Tibial artery (tissue), 4 donors: ENCODE data around the gene ASAH2.

Experiments used
- DNase-seq, 2 donors: peaks; one replicate each; pipeline ENCODE4 v3.0.0-alpha.2; 2019
- H3K27ac ChIP-seq, 2 donors: fragments of 200-600 bp; sonication (generic) in 1 of 2; 1 replicate in 1 of 2; 2 replicates in 1 of 2; pipeline ENCODE4 v1.5.1; 2018 to 2019; ENCODE audit warnings: mild to moderate bottlenecking in 1 of 2
- H3K27me3 ChIP-seq, 2 donors: fragments of 200-600 bp; sonication (generic) in 1 of 2; one replicate each; pipeline versions ENCODE4 v1.5.1 to v1.6.0; 2016 to 2019
- H3K36me3 ChIP-seq, 3 donors: fragments of 200-600 bp; sonication (generic) in 2 of 3; one replicate each; pipeline ENCODE4 v1.5.1; 2016 to 2019; ENCODE audit warnings: mild to moderate bottlenecking in 2 of 3
- H3K4me1 ChIP-seq, 4 donors: fragments of 200-600 bp; sonication (generic) in 2 of 4; 1 replicate in 3 of 4; 2 replicates in 1 of 4; pipeline ENCODE4 v1.5.1; 2016 to 2019
- H3K4me3 ChIP-seq, 2 donors: fragments of 200-600 bp; sonication (generic) in 1 of 2; 1 replicate in 1 of 2; 2 replicates in 1 of 2; pipeline ENCODE4 v1.5.1; 2018 to 2019; ENCODE audit warnings: mild to moderate bottlenecking in 2 of 2
- H3K9me3 ChIP-seq, 3 donors: fragments of 200-600 bp; sonication (generic) in 1 of 3; one replicate each; pipeline ENCODE4 v1.5.1; 2016 to 2019
- intact Hi-C: fragments of 100-400 bp; cut with DNase I; formaldehyde crosslinking; loops from one replicate; pipeline ENCODE4 v1.15.0; 2023; ENCODE audit warnings: low total_unique reads
- TF ChIP-seq, protein P1 (sequence below), 2 experiments: fragments of 200-600 bp in 1 of 2; fragments of 450-650 bp in 1 of 2; IDR thresholded peaks; one replicate each; pipeline ENCODE4 v1.5.1; 2017 to 2019; ENCODE audit warnings: antibody characterized with exemption in 2 of 2, mild to moderate bottlenecking in 1 of 2, moderate library complexity in 1 of 2

Gene ASAH2

DNA sequence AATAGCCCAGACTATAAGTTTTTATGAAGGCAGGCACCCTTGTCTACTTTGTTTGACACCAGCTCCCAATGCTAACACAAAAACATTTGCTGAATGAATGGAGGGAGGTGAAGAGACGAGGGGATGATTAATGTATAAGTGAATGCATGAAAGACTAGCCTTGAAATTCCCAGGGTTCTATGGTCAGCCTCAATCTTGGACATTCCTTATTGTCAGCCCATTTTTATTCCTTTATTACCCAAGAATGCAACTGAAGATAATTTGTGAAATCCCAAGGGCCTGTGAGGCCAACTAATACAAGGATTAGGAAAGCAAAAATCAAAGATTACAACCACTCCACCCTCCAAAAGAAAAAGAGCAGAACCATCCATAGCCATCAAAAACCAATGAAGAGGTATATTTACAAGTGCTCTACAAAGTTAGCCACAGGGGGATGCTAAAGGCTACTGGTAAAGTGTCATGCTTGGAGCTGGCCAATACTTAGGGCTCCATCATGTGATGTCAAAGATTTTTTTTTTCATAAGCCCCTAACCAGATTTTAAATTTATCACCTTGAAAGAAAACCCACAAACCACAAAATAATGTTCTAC lies 40.0 kb upstream of the ASAH2 start:
- no peak for DNase-seq

DNA sequence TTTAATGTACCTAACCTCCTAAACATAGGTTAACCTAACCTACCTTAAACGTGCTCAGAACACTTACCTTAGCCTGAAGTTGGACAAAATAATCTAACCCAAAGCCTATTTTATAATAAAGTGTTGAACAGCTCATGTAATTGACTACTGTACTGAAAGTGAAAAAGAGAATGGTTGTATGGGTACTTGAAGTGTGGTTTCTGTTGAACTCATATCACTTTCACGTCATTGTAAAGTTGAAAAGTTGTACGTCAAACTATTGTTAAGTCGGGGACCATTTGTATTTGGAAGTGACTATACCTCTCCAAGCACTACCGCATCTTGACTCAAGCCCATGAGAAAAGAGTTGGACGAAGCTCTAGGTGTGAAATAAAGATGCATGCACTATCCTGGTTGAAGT lies 37.9 kb upstream of the ASAH2 start:
- no peaks in the 10 kb centered on the region for H3K36me3 ChIP-seq
- H3K4me3 ChIP-seq, result no peak overlapping the region
- H3K27ac ChIP-seq, result no peak overlapping the region
- DNase-seq, result no peak
- no peaks in the 10 kb centered on the region for H3K9me3 ChIP-seq
- TF ChIP-seq, protein P1, sequence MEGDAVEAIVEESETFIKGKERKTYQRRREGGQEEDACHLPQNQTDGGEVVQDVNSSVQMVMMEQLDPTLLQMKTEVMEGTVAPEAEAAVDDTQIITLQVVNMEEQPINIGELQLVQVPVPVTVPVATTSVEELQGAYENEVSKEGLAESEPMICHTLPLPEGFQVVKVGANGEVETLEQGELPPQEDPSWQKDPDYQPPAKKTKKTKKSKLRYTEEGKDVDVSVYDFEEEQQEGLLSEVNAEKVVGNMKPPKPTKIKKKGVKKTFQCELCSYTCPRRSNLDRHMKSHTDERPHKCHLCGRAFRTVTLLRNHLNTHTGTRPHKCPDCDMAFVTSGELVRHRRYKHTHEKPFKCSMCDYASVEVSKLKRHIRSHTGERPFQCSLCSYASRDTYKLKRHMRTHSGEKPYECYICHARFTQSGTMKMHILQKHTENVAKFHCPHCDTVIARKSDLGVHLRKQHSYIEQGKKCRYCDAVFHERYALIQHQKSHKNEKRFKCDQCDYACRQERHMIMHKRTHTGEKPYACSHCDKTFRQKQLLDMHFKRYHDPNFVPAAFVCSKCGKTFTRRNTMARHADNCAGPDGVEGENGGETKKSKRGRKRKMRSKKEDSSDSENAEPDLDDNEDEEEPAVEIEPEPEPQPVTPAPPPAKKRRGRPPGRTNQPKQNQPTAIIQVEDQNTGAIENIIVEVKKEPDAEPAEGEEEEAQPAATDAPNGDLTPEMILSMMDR (IDR thresholded peaks at IDR 0.05), result no peak
- no peaks in the 10 kb centered on the region for H3K27me3 ChIP-seq
- intact Hi-C loops, result no loop called here
- no peaks in the 10 kb centered on the region for H3K4me1 ChIP-seq

More for the DNA sequence above, 40.0 kb upstream of the ASAH2 start:
- Histone ChIP-seq H3K27ac (no peak overlapping the region), H3K4me1 (no peaks in the 10 kb centered on the region), H3K36me3 (no peaks in the 10 kb centered on the region), H3K27me3 (no peaks in the 10 kb centered on the region), H3K9me3 (no peaks in the 10 kb centered on the region), H3K4me3 (no peak overlapping the region)
- intact Hi-C loops, result no loop called here
- TF ChIP-seq, protein P1 (IDR thresholded peaks at IDR 0.05), result peak; percentile 33 to 45

DNA sequence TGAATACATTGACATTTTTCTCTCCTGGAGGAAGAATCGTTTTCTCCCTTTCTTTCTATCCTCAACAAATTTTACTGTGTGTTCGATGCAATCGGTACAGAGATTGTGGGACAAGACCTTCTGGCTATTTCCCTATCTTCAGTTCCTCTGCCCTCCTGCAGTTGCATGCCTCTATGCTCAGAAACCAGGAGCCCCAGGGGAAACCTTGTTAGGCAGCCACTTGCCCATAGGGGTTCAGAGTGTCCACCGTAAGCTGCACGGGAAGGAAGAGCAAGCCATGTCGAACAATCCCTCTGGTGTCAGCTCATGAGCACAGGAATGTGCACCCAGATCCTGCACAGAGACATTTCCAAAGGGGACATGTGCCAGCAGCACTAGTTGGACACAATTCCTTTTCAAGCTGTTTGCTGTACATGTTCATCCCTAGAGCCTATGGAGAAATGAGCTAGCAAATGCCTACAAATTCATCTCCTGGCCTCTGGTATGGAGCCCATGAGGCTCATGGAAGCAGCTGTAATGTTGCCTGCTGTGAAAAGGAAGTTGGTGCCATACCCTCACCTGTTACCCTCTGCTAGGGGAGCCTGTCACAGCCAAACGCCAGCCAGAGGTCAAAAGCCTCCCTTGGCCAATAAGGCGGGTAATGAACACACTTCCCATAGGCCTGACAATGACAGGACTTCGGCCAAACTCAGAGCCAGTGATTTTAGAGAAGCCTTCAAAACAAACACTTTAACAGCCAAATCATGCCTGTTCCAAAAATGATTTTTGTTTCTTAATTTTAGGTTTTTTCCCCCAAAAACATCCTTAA lies 35.9 kb upstream of the ASAH2 start:
- no peaks in the 10 kb centered on the region for H3K4me1 ChIP-seq
- H3K9me3 ChIP-seq, result no peaks in the 10 kb centered on the region
- H3K4me3 ChIP-seq, result no peak overlapping the region
- no peak overlapping the region for H3K27ac ChIP-seq
- H3K27me3 ChIP-seq, result no peaks in the 10 kb centered on the region
- intact Hi-C loops, result no loop called here
- DNase-seq, result no peak
- H3K36me3 ChIP-seq, result no peaks in the 10 kb centered on the region
- TF ChIP-seq, protein P1 (IDR thresholded peaks at IDR 0.05), result no peak

DNA sequence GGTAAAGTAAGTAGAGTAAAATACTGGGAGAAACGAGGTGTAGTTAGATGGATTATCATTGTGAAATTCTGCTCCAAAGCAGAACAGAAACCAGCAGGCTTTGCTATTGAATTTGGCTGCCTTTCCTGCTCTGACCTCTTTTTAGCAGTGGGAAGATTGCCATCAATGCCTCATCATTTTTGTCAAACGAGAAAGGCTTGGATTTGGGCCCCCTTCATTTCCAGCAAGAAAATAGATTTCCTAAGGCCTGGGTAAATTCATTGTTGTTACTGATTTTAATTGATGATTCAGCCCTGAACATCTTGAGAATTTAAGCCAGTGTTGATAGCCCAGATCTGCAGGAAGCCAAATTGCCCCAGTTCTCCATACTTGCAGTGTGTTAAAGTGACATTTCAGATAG lies 35.2 kb upstream of the ASAH2 start:
- TF ChIP-seq, protein P1 (IDR thresholded peaks at IDR 0.05), result no peak
- no peaks in the 10 kb centered on the region for H3K36me3 ChIP-seq
- no peak overlapping the region for H3K4me3 ChIP-seq
- no peaks in the 10 kb centered on the region for H3K27me3 ChIP-seq
- H3K9me3 ChIP-seq, result no peaks in the 10 kb centered on the region
- peak in 1 of 2 donors; percentile 41 for DNase-seq
- intact Hi-C loops, result no loop called here
- H3K4me1 ChIP-seq, result no peaks in the 10 kb centered on the region
- H3K27ac ChIP-seq, result no peak overlapping the region

DNA sequence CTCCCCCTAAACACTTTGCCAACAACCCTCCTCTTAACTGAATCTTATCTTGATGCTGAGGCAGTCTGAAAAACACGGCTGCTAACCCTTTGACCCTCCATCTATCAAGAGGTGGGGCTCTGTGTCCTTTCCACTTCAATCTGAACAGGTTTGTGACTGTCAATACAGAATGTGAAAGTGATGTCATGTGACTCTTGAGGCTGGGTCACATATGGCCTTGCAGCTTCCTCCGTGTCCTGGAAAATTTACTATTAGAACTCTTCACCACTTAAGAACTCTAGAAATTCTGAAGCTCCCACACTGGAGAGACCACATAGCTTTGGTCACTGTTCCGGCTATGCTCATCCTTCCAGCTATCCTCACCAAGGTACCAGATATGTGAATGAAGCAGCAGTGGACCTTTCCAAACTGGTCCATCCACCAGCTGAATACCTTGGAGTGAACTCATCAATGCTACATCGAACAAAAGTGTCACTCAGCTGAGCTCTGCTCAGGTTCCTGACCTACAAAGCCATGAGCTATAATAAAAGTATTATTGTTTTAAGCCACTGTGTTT lies 30.7 kb upstream of the ASAH2 start:
- Histone ChIP-seq H3K27ac (no peak overlapping the region), H3K36me3 (no peaks in the 10 kb centered on the region), H3K4me1 (no peaks in the 10 kb centered on the region), H3K9me3 (no peaks in the 10 kb centered on the region), H3K27me3 (no peaks in the 10 kb centered on the region), H3K4me3 (no peak overlapping the region)
- TF ChIP-seq, protein P1 (IDR thresholded peaks at IDR 0.05), result no peak
- intact Hi-C loops, result no loop called here
- DNase-seq, result no peak
